PC-9 (cell line): ENCODE measurements around the gene TNFRSF12A. TPM values are rescaled to one million over a fixed set of nuclear protein-coding genes. Genes with fewer than 3 reads are reported as not detected.

Source experiments
- BruUV-seq: library from RNA; stranded (reverse); fragments of 400-500 nt; replicated peaks from 2 replicates; lab custom pipeline; 2021; lab: Mats Ljungman, UMichigan
- CTCF ChIA-PET: fragments of 300-600 bp; sonication (Branson Sonifier 250); formaldehyde crosslinking; loops from one replicate; lab custom pipeline; 2022; ENCODE audit warnings: antibody characterized with exemption; lab: Charles Lee
- POLR2A ChIA-PET: fragments of 300-600 bp; sonication (Branson Sonifier 250); formaldehyde crosslinking; loops from one replicate; lab custom pipeline; 2022; ENCODE audit warnings: antibody characterized with exemption; ENCODE audit not compliant: unreplicated experiment; lab: Charles Lee
- DNase-seq, 2 experiments: peaks; one replicate each; pipeline versions ENCODE4 v3.0.0 to v3.0.0-alpha.2; 2015 to 2022; ENCODE audit warnings: mixed read lengths in 1 of 2
- H2AFZ ChIP-seq: fragments of 200-600 bp; sonication (generic); 2 replicates; pipeline ENCODE4 v1.8.1; 2017; ENCODE audit warnings: antibody characterized with exemption
- H3F3A ChIP-seq: fragments of 200-600 bp; sonication (generic); 2 replicates; pipeline ENCODE4 v1.8.1; 2017; ENCODE audit warnings: antibody characterized with exemption, mild to moderate bottlenecking, low read depth; ENCODE audit not compliant: insufficient read depth
- H3K27ac ChIP-seq: fragments of 200-600 bp; sonication (generic); 2 replicates; pipeline ENCODE4 v1.6.1; 2016; ENCODE audit warnings: mixed run types
- H3K27me3 ChIP-seq: fragments of 200-600 bp; sonication (generic); 2 replicates; pipeline ENCODE4 v1.6.1; 2016; ENCODE audit warnings: low read depth, mixed run types; ENCODE audit not compliant: insufficient read depth
- H3K36me3 ChIP-seq: fragments of 200-600 bp; sonication (generic); 2 replicates; pipeline ENCODE4 v1.6.1; 2016; ENCODE audit warnings: low read depth, mixed run types
- H3K4me1 ChIP-seq: fragments of 200-600 bp; sonication (generic); replicated peaks from 2 replicates; pipeline ENCODE4 v1.6.1; 2016; ENCODE audit warnings: mixed run types; ENCODE audit not compliant: insufficient read depth
- H3K4me2 ChIP-seq: fragments of 200-600 bp; sonication (generic); 2 replicates; pipeline ENCODE4 v1.6.1; 2017; ENCODE audit warnings: mixed run types
- H3K4me3 ChIP-seq: fragments of 200-600 bp; sonication (generic); 2 replicates; pipeline ENCODE4 v1.6.1; 2016; ENCODE audit warnings: mixed run types
- H3K79me2 ChIP-seq: fragments of 200-600 bp; sonication (generic); 2 replicates; pipeline ENCODE4 v1.6.1; 2017; ENCODE audit warnings: low read depth, mixed run types
- H3K9me2 ChIP-seq: fragments of 200-600 bp; sonication (generic); 2 replicates; pipeline ENCODE4 v1.8.1; 2017; ENCODE audit warnings: mild to moderate bottlenecking; ENCODE audit not compliant: insufficient read depth
- H3K9me3 ChIP-seq: fragments of 200-600 bp; sonication (generic); 2 replicates; pipeline ENCODE4 v1.8.1; 2016; ENCODE audit warnings: low read depth; ENCODE audit not compliant: insufficient read depth
- H4K20me1 ChIP-seq: fragments of 200-600 bp; sonication (generic); 2 replicates; pipeline ENCODE4 v1.8.1; 2017; ENCODE audit not compliant: insufficient read depth
- EZH2 ChIP-seq: fragments of 200-600 bp; sonication (generic); IDR thresholded peaks from 2 replicates; pipeline ENCODE4 v1.8.0; 2017; ENCODE audit warnings: antibody characterized with exemption, low read depth
- intact Hi-C: fragments of 100-400 bp; cut with micrococcal nuclease; formaldehyde crosslinking; loops from one replicate; pipeline ENCODE4 v1.10.0; 2022; ENCODE audit not compliant: unreplicated experiment
- total RNA-seq: library from RNA; stranded (reverse); gene quantifications from 2 replicates; pipeline ENCODE4 v1.2.3, GENCODE V29; 2021
- TF ChIP-seq, protein P1 (sequence below): fragments of 200-600 bp; sonication (generic); conservative IDR thresholded peaks from 2 replicates; pipeline ENCODE4 v1.6.1; 2017; ENCODE audit warnings: mixed run types, antibody characterized with exemption, mild to moderate bottlenecking, moderate library complexity

The TNFRSF12A gene
- total RNA-seq, 1 experiment from 2014 or later, result 226 TPM

DNA sequence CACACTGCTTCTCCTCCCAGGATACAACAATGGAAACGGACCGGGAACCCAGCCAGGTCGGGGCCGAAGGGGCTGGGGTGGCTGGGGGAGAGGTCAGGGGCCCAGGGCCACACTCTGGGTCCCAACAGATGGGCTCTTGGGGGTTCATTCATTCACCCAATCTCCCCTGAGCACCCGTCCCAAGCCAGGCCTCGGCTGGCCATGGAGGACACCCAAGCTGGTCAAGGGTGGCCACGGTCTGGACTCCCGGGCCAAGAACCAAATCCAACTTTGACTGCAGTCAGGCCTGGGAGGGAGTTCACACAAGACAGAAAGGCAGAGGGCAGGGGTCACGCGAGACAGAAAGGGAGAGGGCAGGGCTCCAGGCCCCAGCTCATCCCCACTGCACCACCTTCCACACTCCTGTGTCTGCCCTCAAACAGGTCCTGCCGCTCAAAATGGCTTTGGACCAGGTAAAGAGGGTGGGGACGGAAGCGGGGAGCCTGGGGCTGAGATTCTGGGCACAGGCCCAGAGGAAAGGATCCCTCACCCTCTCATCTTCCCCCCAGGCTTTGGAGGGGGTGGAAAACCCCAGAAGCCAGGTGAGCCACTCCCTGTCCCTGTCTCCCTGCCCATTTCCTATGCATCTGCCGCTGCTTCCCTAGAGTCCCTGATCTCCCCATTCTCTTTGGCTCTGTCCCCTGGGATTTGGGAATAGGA lies 27.6 kb upstream of the TNFRSF12A start:
- Histone ChIP-seq H2AFZ (no peak overlapping the region), H3K79me2 (no peaks in the 10 kb centered on the region), H3K4me1 (peaks cover 25% of the 10 kb centered on the region), H3K9me2 (no peaks in the 10 kb centered on the region), H3K27ac (no peak overlapping the region), H3K9me3 (no peaks in the 10 kb centered on the region), H3K36me3 (no peaks in the 10 kb centered on the region), H4K20me1 (no peaks in the 10 kb centered on the region), H3K4me2 (peak overlapping the region; percentile 16; the same call in 1 of the 2 replicates), H3K27me3 (no peaks in the 10 kb centered on the region), H3F3A (no peaks in the 10 kb centered on the region; the same call in 1 of the 2 replicates), H3K4me3 (no peak overlapping the region)
- intact Hi-C loops, result no loop called here
- ChIA-PET CTCF (interaction anchor here (0.7 to 1.1 kb wide), 4 partner anchors 9 to 66 kb away, joined by 3 read pairs; no protein-coding TSS in a partner anchor), POLR2A (interaction anchor here (0.6 to 2.6 kb wide), 4 partner anchors 18 to 136 kb away, joined by 3 to 41 read pairs (median 8); partner anchors contain the start of genes TNFRSF12A and ZNF205)
- TF ChIP-seq, protein P1, sequence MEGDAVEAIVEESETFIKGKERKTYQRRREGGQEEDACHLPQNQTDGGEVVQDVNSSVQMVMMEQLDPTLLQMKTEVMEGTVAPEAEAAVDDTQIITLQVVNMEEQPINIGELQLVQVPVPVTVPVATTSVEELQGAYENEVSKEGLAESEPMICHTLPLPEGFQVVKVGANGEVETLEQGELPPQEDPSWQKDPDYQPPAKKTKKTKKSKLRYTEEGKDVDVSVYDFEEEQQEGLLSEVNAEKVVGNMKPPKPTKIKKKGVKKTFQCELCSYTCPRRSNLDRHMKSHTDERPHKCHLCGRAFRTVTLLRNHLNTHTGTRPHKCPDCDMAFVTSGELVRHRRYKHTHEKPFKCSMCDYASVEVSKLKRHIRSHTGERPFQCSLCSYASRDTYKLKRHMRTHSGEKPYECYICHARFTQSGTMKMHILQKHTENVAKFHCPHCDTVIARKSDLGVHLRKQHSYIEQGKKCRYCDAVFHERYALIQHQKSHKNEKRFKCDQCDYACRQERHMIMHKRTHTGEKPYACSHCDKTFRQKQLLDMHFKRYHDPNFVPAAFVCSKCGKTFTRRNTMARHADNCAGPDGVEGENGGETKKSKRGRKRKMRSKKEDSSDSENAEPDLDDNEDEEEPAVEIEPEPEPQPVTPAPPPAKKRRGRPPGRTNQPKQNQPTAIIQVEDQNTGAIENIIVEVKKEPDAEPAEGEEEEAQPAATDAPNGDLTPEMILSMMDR, result no peak
- no peak for TF ChIP-seq EZH2
- DNase-seq, result peak; percentile 67 to 92
- BruUV-seq, result no TSS peak

DNA sequence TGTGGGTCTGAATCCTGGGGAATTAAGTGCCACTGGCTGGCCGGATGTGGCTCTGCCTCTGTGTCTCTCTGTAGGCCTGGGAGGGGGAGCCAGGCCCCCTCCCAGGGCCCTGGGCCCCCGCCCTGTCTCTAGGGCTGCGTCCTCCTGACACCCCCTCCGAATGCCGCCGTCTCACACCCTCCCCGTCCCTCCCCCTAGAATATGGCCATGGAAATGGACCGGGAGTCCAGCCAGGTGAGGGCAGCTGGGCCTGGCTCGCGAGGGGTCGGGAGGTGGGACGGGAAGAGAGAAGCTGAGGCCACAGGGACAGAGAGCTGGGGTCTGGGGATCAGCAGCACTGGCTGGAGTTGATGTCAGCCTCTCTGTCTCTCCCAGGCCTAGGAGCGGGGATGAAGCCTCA lies 23.9 kb upstream of the TNFRSF12A start:
- H2AFZ ChIP-seq, result no peak overlapping the region
- H3K9me2 ChIP-seq, result no peaks in the 10 kb centered on the region
- H4K20me1 ChIP-seq, result no peaks in the 10 kb centered on the region
- peaks cover 15% of the 10 kb centered on the region for H3K4me1 ChIP-seq
- DNase-seq, result no peak
- no peak for TF ChIP-seq EZH2
- TF ChIP-seq, protein P1, result no peak
- intact Hi-C loops, result no loop called here
- H3K27me3 ChIP-seq, result no peaks in the 10 kb centered on the region
- ChIA-PET POLR2A (interaction anchor here (0.7 kb wide), 1 partner anchor 25 kb away, joined by 7 read pairs; no protein-coding TSS in a partner anchor), CTCF (no interaction called here)
- H3K4me2 ChIP-seq, result no peak overlapping the region; the same call in 1 of the 2 replicates
- no peaks in the 10 kb centered on the region for H3K36me3 ChIP-seq
- H3K79me2 ChIP-seq, result no peaks in the 10 kb centered on the region
- no peak overlapping the region for H3K27ac ChIP-seq
- no peak overlapping the region for H3K4me3 ChIP-seq
- H3F3A ChIP-seq, result no peaks in the 10 kb centered on the region; the same call in 1 of the 2 replicates
- no peaks in the 10 kb centered on the region for H3K9me3 ChIP-seq
- no TSS peak for BruUV-seq

DNA sequence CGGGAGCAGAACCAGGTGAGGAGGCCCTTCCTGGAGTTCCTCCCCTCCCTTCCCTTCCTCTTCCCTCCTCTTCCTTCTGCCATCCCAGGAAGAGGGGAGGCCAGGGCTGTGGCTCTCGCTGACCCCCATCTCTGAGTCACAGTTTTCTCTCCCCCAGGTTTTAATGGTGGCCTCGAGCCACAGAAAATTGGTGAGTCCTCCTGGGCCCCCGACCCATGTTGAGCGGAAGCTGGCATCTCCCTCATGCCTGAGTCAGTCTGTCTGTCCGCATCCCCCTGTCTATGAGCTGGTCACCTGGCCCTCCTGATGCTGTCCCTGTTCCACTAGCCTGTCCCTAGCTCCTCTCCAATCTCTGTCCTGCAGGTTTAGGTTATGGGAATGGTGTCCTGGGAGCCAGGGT lies 20.2 kb upstream of the TNFRSF12A start:
- H3K27me3 ChIP-seq, result no peaks in the 10 kb centered on the region
- intact Hi-C loops, result no loop called here
- no peaks in the 10 kb centered on the region for H3K9me2 ChIP-seq
- H3K36me3 ChIP-seq, result no peaks in the 10 kb centered on the region
- no peaks in the 10 kb centered on the region for H3K79me2 ChIP-seq
- H3K4me2 ChIP-seq, result no peak overlapping the region
- H4K20me1 ChIP-seq, result no peaks in the 10 kb centered on the region
- peaks cover 6% of the 10 kb centered on the region; the same call in 1 of the 2 replicates for H3K4me1 ChIP-seq
- ChIA-PET POLR2A (no interaction called here), CTCF (no interaction called here)
- BruUV-seq, result no TSS peak
- TF ChIP-seq EZH2, result no peak
- H3K27ac ChIP-seq, result no peak overlapping the region
- no peak for DNase-seq
- H2AFZ ChIP-seq, result no peak overlapping the region
- H3F3A ChIP-seq, result peaks cover 3% of the 10 kb centered on the region; the same call in 1 of the 2 replicates
- no peaks in the 10 kb centered on the region for H3K9me3 ChIP-seq
- H3K4me3 ChIP-seq, result no peak overlapping the region
